ENCODE data around the gene OR2A5. TPM values are rescaled to one million over a fixed set of nuclear protein-coding genes. Genes with fewer than 3 reads are reported as not detected.

Gene OR2A5
- total and polyA plus RNA-seq, 4 donors: not detected

- Histone ChIP-seq H3K36me3 (ENCODE audit: control insufficient read depth in 4 of 4, insufficient read depth in 4 of 4, low read length in 4 of 4) (no peaks in the 10 kb centered on the region), H3K27me3 (ENCODE audit: control insufficient read depth in 3 of 3, insufficient read depth in 3 of 3, low read length in 2 of 3) (peaks cover 0 to 3% (median 0%) of the 10 kb centered on the region in 3 donors), H3K9ac (ENCODE audit: insufficient read depth in 1 of 2, low read length in 2 of 2) (no peak overlapping the region), H3K9me3 (ENCODE audit: control insufficient read depth in 4 of 4, insufficient read depth in 3 of 4, low read length in 3 of 4) (peaks cover 0 to 1% (median 0%) of the 10 kb centered on the region in 4 donors), H3K4me1 (ENCODE audit: control insufficient read depth in 5 of 5, insufficient read depth in 5 of 5, low read length in 5 of 5) (peaks cover 0 to 16% (median 0%) of the 10 kb centered on the region in 5 donors), H3K4me3 (no peak overlapping the region), H3K27ac (ENCODE audit: low read depth in 1 of 2, low read length in 1 of 2) (no peak overlapping the region)
- no peak for ATAC-seq (ENCODE audit: insufficient read depth, low FRiP score)
- no peak for DNase-seq
- whole genome bisulfite sequencing, 2 donors: 56 to 83% methylated on average over 4 of the region's 4 CpGs
- no peak for TF ChIP-seq CTCF (IDR thresholded peaks at IDR 0.05; ENCODE audit: control extremely low read depth, extremely low read depth)
Measured at GRCh38 chr7:144026203-144026883, 22.4 kb upstream of the OR2A5 start.

- no peak overlapping the region for H3K27ac ChIP-seq (ENCODE audit: low read depth in 1 of 2, low read length in 1 of 2)
- H3K4me1 ChIP-seq (ENCODE audit: control insufficient read depth in 5 of 5, insufficient read depth in 5 of 5, low read length in 5 of 5): peaks cover 0 to 24% (median 0%) of the 10 kb centered on the region in 5 donors
- no peak overlapping the region for H3K9ac ChIP-seq (ENCODE audit: insufficient read depth in 1 of 2, low read length in 2 of 2)
- H3K9me3 ChIP-seq (ENCODE audit: control insufficient read depth in 4 of 4, insufficient read depth in 3 of 4, low read length in 3 of 4): peaks cover 0 to 1% (median 0%) of the 10 kb centered on the region in 4 donors
- peaks cover 0 to 3% (median 0%) of the 10 kb centered on the region in 3 donors for H3K27me3 ChIP-seq (ENCODE audit: control insufficient read depth in 3 of 3, insufficient read depth in 3 of 3, low read length in 2 of 3)
- no peak for TF ChIP-seq CTCF (IDR thresholded peaks at IDR 0.05; ENCODE audit: control extremely low read depth, extremely low read depth)
- H3K36me3 ChIP-seq (ENCODE audit: control insufficient read depth in 4 of 4, insufficient read depth in 4 of 4, low read length in 4 of 4): no peaks in the 10 kb centered on the region
- WGBS, 2 donors: 14 to 19% methylated on average over 3 of the region's 3 CpGs
- no peak overlapping the region for H3K4me3 ChIP-seq
- ATAC-seq (ENCODE audit: insufficient read depth, low FRiP score) (no peak), DNase-seq (peak in 2 of 3 donors; percentile 65 to 68)
Measured at GRCh38 chr7:144027070-144027469, 21.7 kb upstream of the OR2A5 start.

- 61 to 71% methylated on average over 1 of the region's 1 CpG for WGBS, 2 donors
- H3K9ac ChIP-seq (ENCODE audit: insufficient read depth in 1 of 2, low read length in 2 of 2): no peak overlapping the region
- TF ChIP-seq CTCF (IDR thresholded peaks at IDR 0.05; ENCODE audit: control extremely low read depth, extremely low read depth): no peak
Measured at GRCh38 chr7:144027974-144028373, 20.8 kb upstream of the OR2A5 start.

More at GRCh38 chr7:144027974-144028373, 20.8 kb upstream of the OR2A5 start:
- H3K4me1 ChIP-seq (ENCODE audit: control insufficient read depth in 5 of 5, insufficient read depth in 5 of 5, low read length in 5 of 5): peaks cover 0 to 33% (median 0%) of the 10 kb centered on the region in 5 donors
- H3K27me3 ChIP-seq (ENCODE audit: control insufficient read depth in 3 of 3, insufficient read depth in 3 of 3, low read length in 2 of 3): peaks cover 0 to 3% (median 0%) of the 10 kb centered on the region in 3 donors
- H3K27ac ChIP-seq (ENCODE audit: low read depth in 1 of 2, low read length in 1 of 2): no peak overlapping the region
- no peaks in the 10 kb centered on the region for H3K36me3 ChIP-seq (ENCODE audit: control insufficient read depth in 4 of 4, insufficient read depth in 4 of 4, low read length in 4 of 4)
- DNase-seq: no peak
- H3K9me3 ChIP-seq (ENCODE audit: control insufficient read depth in 4 of 4, insufficient read depth in 3 of 4, low read length in 3 of 4): peaks cover 0 to 1% (median 0%) of the 10 kb centered on the region in 4 donors
- ATAC-seq (ENCODE audit: insufficient read depth, low FRiP score): no peak
- no peak overlapping the region for H3K4me3 ChIP-seq
